Effector CD4-positive, alpha-beta T cell (primary cell): ENCODE data around the gene LRRC53. TPM values are rescaled to one million over a fixed set of nuclear protein-coding genes. Genes with fewer than 3 reads are reported as not detected.

Experiments
- DNase-seq: peaks from one replicate; pipeline ENCODE4 v3.0.0-alpha.2; 2020
- total RNA-seq: gene quantifications from one replicate; lab custom pipeline; 2026; lab: John Stamatoyannopoulos, UW

The LRRC53 gene
- not detected for total RNA-seq

GRCh38 chr1:74512170-74512915, at the start of gene LRRC53:
TSS of gene LRRC53 (minus strand) at chr1:74512611. CDS start at chr1:74483349, 29,262 bp downstream.
- DNase-seq, result no peak

DNA sequence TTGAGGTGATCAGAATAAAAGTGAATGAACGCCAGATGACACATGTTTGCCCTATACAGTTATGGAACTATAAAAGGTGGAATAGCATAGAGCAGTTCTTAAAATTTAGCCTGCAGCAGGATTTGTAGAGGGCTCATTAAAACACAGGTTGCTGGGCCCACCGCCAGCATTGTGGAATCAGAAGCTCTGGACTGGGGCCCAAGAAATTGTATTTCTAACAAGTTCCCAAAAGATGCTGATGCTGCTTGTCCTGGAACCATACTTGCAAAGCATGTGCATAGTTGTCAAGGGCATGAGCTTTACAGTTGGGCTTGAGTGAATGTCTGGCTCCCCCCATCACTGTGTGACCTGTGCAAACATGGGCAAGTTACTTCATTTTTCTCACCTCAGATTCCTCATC, 37.5 kb upstream of the LRRC53 start:
- no peak for DNase-seq

DNA sequence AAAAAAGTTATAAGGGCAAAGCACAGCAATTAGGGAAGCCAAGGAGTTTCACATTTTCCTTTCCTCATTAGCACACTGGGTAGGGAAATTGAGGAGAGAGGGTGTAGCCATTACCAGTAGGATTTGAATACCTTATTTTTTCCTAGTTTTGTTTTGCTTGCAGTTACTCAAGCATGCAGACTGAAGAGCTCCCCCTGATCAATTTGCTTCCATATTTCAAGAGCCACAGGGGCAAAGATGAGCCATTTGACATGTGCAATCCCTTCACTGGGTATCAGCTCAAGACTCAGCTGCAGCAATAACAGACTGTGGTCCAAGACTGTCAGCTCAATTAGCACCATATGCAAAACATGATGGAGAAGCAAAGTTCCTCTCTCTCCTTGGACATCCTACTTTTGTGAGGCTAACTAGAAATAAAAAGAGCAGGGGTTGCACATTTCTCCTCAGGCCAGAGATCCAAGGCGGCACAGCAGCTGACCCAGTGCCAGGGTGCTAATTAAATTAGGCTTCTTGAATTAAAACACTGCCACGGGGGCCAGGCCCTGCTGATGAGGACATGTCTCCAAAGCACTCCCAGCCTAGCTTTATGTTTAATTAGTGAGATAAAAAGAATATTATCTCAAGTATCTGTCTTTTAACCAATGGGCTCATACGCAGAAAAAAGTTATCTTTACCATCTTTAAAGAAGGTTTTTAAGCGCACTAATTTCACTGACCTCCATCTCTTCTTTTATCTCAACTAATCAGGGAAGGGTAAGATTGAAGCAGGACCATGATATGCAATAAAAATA, 36.7 kb upstream of the LRRC53 start:
- no peak for DNase-seq

GRCh38 chr1:74545821-74546220, 33.4 kb upstream of the LRRC53 start:
- DNase-seq, result no peak

GRCh38 chr1:74534241-74534640, 21.8 kb upstream of the LRRC53 start:
- no peak for DNase-seq

DNA sequence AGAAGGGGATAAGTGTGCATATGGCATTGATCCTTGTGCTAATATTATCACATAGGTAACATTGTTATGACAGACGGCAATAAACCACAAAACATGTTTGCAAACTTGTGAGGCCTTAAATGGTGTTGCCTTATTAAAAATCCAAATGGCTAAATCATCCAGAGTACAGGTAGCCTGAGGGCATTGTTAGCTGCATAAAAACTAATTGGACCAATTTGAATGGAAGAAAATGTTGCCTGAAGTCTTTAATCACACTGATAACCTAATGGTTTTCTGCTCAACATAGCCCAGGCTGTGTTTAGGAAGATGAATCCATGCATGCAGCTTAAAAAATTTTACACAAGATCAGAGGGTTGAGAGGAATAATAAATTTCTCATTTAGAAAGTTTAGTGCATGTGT, 19.4 kb upstream of the LRRC53 start:
- no peak for DNase-seq

GRCh38 chr1:74530892-74531291, 18.5 kb upstream of the LRRC53 start:
- DNase-seq, result no peak

- DNase-seq, result no peak
Observed at GRCh38 chr1:74528123-74528522, 15.7 kb upstream of the LRRC53 start.

DNA sequence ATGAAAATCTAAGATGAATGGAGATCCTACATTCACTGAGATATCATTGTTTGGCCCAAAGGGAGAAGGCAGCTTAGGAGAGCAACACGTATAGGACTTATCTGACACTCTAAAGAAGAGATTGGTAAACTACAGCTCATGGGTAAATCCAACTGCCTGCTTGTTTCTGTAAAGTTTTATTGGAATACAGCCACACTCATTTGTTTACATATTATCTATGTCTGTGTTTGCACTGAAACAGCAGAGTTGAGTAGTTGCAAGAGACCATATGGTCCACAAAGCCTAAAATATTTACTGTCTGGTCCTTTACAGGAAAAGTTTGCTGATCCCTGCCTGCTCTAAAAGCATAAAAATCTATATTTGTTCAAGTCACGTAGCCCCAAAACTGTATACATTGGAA, 14.3 kb upstream of the LRRC53 start:
- no peak for DNase-seq

GRCh38 chr1:74523873-74524480, 11.6 kb upstream of the LRRC53 start:
- no peak for DNase-seq

- DNase-seq, result no peak
Observed at GRCh38 chr1:74522148-74522547, 9.7 kb upstream of the LRRC53 start.

DNA sequence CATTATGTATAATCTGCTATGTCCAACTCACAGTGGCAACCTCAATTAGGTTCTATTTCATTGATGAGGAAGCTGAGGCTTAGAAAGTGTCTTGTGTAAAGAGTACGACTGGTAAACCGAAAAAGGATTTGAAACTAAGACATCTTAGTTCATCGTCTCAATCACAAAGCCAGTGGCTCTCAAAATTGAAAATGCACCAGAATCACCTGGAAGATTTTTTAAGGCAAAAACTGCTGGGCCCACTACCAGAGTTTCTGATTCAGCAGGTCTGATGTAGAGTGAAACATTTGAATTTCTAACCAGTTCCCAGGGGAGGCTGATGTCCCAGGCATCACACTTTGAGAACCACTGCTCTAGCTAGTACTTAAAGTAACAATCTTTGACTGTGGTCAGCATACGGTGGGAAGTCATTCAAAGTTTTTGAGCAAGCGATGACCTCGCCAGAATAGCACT, 5.2 kb upstream of the LRRC53 start:
- no peak for DNase-seq

- no peak for DNase-seq
Observed at GRCh38 chr1:74513411-74514300, 1.2 kb upstream of the LRRC53 start.

DNA sequence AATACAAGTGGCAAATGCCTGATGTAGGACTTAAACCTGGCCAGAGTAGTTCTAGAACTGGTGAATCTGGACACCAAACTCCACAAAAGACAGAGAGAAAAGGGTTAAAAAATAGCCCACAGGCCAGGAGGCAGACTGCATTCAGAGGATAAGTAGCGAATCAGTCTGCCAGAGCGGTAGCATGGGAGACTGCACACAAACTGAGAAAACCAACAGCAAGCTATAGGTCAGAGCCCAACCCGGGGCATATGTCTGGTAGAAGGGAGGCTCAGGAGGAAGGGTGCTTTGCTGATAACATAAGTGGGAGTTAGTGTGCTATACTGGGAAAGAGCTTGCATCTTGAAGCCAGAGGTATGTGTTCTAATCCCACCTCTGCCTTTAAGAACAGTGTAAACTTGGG, 4.0 kb downstream of the LRRC53 start:
- no peak for DNase-seq

GRCh38 chr1:74505928-74506710, 6.3 kb downstream of the LRRC53 start:
- no peak for DNase-seq

- no peak for DNase-seq
Observed at GRCh38 chr1:74504933-74505512, 7.4 kb downstream of the LRRC53 start.

DNA sequence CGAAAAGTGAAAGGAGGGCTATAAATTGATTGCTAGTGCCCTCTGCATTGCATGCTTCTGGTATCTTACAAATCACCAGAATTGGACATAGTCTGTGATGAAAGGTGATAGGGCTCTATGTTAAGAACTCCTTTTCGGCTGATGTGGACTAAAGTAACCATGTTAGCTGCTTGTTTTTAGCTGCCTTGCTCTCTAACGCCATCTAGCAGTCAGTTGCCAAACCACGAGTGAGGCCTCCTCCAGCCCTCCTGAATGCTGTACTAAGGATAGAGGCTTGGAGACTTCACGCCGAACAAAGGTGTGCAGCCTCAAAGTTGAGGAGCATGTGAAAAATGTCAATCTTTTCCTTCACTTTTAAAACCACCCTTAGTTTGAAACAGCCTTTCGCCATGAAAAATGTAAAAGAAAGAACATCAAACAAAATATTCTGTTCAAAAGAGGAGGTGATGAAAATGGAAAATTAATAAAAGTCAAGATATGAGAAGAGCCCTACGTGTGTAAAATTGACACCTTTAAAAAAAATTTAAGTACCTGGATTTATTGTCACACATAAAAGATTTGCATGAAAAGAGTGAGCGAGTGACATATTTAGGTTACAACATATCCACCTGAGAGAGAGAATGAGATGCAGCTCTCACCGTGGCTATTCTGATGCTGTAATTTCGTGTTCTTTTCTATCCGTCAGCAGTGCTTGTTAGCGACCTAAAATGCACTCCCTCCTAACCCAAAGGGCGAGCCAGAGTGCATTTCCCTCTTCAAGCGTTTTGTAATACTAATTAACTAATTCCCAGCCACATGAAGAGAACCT, 8.1 kb downstream of the LRRC53 start:
- no peak for DNase-seq

GRCh38 chr1:74502858-74503257, 9.6 kb downstream of the LRRC53 start:
- no peak for DNase-seq

- no peak for DNase-seq
Observed at GRCh38 chr1:74502432-74502831, 10.0 kb downstream of the LRRC53 start.

- no peak for DNase-seq
Observed at GRCh38 chr1:74498901-74499300, 13.5 kb downstream of the LRRC53 start.

DNA sequence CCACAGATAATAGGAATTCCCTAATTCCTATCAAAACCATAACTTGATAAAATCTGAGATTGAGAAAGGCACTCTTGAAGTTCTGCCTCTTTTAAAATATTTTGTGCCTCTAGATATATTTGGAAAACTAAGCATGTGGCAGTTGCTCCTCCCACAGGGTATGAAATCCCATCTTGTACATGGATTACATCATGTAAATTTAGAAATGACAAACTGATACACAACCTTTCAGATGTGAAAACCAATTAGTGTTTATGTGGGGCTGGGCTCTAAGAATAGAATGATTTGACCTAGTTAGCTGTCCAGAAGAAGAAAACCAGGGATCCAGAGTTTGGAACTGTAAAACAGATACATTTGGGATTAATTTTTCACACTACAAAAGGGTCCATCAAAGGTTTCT, 15.7 kb downstream of the LRRC53 start:
- no peak for DNase-seq
